Esophagus squamous epithelium (tissue), 4 donors: ENCODE data around the gene NOCT.

ENCODE experiments used
- CTCF ChIP-seq, 6 experiments: fragments of 450-650 bp in 4 of 6; fragments of 200-600 bp in 2 of 6; sonication (generic) in 2 of 6; IDR thresholded peaks; one replicate each; pipeline ENCODE4 v1.5.1; 2016 to 2019; ENCODE audit warnings: antibody characterized with exemption in 6 of 6, mild to moderate bottlenecking in 4 of 6, moderate library complexity in 4 of 6
- POLR2A ChIP-seq, 4 donors: fragments of 450-650 bp; IDR thresholded peaks; one replicate each; pipeline ENCODE4 v1.6.1; 2017; ENCODE audit warnings: antibody characterized with exemption in 4 of 4, mild to moderate bottlenecking in 4 of 4, moderate library complexity in 3 of 4

GRCh38 chr4:139035650-139036049 lies 20.1 kb downstream of the NOCT start:
- TF ChIP-seq CTCF (IDR thresholded peaks at IDR 0.05) (no peak), POLR2A (IDR thresholded peaks at IDR 0.05) (no peak)
